GM23338 (cell line): ENCODE data around the gene NEDD4. TPM values are rescaled to one million over a fixed set of nuclear protein-coding genes. Genes with fewer than 3 reads are reported as not detected.

Source experiments
- ATAC-seq: fragments of 200-7000 bp; cut with Tn5 transposase; 3 replicates; pipeline ENCODE4 v1.9.1; 2020
- DNase-seq: peaks from one replicate; pipeline ENCODE4 v3.0.0-alpha.2; 2015; ENCODE audit warnings: low spot score
- H2AFZ ChIP-seq: fragments of 200-600 bp; sonication (generic); 2 replicates; pipeline ENCODE4 v1.8.0; 2016; ENCODE audit warnings: antibody characterized with exemption, mild to moderate bottlenecking, moderate library complexity
- H3F3A ChIP-seq: fragments of 200-600 bp; sonication (generic); replicated peaks from 2 replicates; pipeline ENCODE4 v1.8.0; 2017; ENCODE audit warnings: antibody characterized with exemption, mixed run types, low read depth
- H3K27ac ChIP-seq: fragments of 200-600 bp; sonication (generic); 2 replicates; pipeline ENCODE4 v1.6.1; 2016; ENCODE audit warnings: low read depth
- H3K27me3 ChIP-seq: fragments of 200-600 bp; sonication (generic); 2 replicates; pipeline ENCODE4 v1.8.0; 2016; ENCODE audit warnings: mild to moderate bottlenecking, mixed run types, moderate library complexity; ENCODE audit not compliant: insufficient read depth
- H3K36me3 ChIP-seq: fragments of 200-600 bp; sonication (generic); 2 replicates; pipeline ENCODE4 v1.8.0; 2016; ENCODE audit warnings: mild to moderate bottlenecking; ENCODE audit not compliant: insufficient read depth
- H3K4me1 ChIP-seq: fragments of 200-600 bp; sonication (generic); 2 replicates; pipeline ENCODE4 v1.8.0; 2016; ENCODE audit warnings: mild to moderate bottlenecking, moderate library complexity; ENCODE audit not compliant: insufficient read depth
- H3K4me2 ChIP-seq: fragments of 200-600 bp; sonication (generic); 2 replicates; pipeline ENCODE4 v1.7.1; 2017; ENCODE audit warnings: mixed run types
- H3K4me3 ChIP-seq: fragments of 200-600 bp; sonication (generic); 2 replicates; pipeline ENCODE4 v1.6.1; 2016; ENCODE audit warnings: mixed run types
- H3K79me2 ChIP-seq: fragments of 200-600 bp; sonication (generic); replicated peaks from 2 replicates; pipeline ENCODE4 v1.8.0; 2017; ENCODE audit warnings: mild to moderate bottlenecking; ENCODE audit not compliant: insufficient read depth
- H3K9me2 ChIP-seq: fragments of 200-600 bp; sonication (generic); 2 replicates; pipeline ENCODE4 v1.8.0; 2017; ENCODE audit not compliant: insufficient read depth
- H4K20me1 ChIP-seq: fragments of 200-600 bp; sonication (generic); replicated peaks from 2 replicates; pipeline ENCODE4 v1.8.0; 2017; ENCODE audit warnings: mild to moderate bottlenecking; ENCODE audit not compliant: insufficient read depth
- H3K27ac Mint-ChIP-seq: 2 replicates; pipeline ENCODE4 v1.8.0; 2020; ENCODE audit warnings: inconsistent platforms, mild to moderate bottlenecking, moderate library complexity, mixed read lengths
- H3K27me3 Mint-ChIP-seq: 3 replicates; pipeline ENCODE4 v1.8.0; 2022; ENCODE audit warnings: low read depth, mild to moderate bottlenecking, moderate library complexity, mixed read lengths, inconsistent platforms; ENCODE audit not compliant: insufficient read depth, poor library complexity
- H3K36me3 Mint-ChIP-seq: 3 replicates; pipeline ENCODE4 v1.8.0; 2021; ENCODE audit warnings: low read depth, mild to moderate bottlenecking, inconsistent platforms, moderate library complexity, mixed read lengths
- H3K4me1 Mint-ChIP-seq: 3 replicates; pipeline ENCODE4 v1.8.0; 2020; ENCODE audit warnings: mild to moderate bottlenecking, inconsistent platforms, mixed read lengths
- H3K4me3 Mint-ChIP-seq: 3 replicates; pipeline ENCODE4 v1.8.0; 2021; ENCODE audit warnings: moderate library complexity, mild to moderate bottlenecking, inconsistent platforms, mixed read lengths
- H3K9me3 Mint-ChIP-seq: 3 replicates; pipeline ENCODE4 v1.8.0; 2020; ENCODE audit warnings: moderate library complexity, mild to moderate bottlenecking, inconsistent platforms, mixed read lengths
- CTCF ChIP-seq, 2 experiments: fragments of 200-600 bp in 1 of 2; sonication (generic) in 1 of 2; conservative IDR thresholded peaks; 2 replicates each; pipeline versions ENCODE4 v1.5.1 to v1.6.1; 2016 to 2017; ENCODE audit warnings: antibody characterized with exemption in 2 of 2, low read depth in 2 of 2, mild to moderate bottlenecking in 2 of 2, moderate library complexity in 1 of 2
- EZH2 ChIP-seq: fragments of 200-600 bp; sonication (generic); IDR thresholded peaks from one replicate; pipeline ENCODE4 v1.8.0; 2017; ENCODE audit warnings: antibody characterized with exemption, mild to moderate bottlenecking, low read depth; ENCODE audit not compliant: unreplicated experiment
- EZH2phosphoT487 ChIP-seq: fragments of 200-600 bp; sonication (generic); IDR thresholded peaks from one replicate; pipeline ENCODE4 v1.8.1; 2018; ENCODE audit warnings: antibody characterized with exemption; ENCODE audit not compliant: unreplicated experiment
- JUNB ChIP-seq: IDR thresholded peaks from one replicate; pipeline ENCODE4 v1.6.1; 2016; ENCODE audit warnings: antibody characterized with exemption; ENCODE audit not compliant: unreplicated experiment
- NANOG ChIP-seq: IDR thresholded peaks from 2 replicates; pipeline ENCODE4 v1.6.1; 2016; ENCODE audit warnings: antibody characterized with exemption, borderline replicate concordance
- POLR2AphosphoS5 ChIP-seq: IDR thresholded peaks from 2 replicates; pipeline ENCODE4 v1.6.1; 2016; ENCODE audit warnings: antibody characterized with exemption, low read depth
- REST ChIP-seq: IDR thresholded peaks from one replicate; pipeline ENCODE4 v1.6.1; 2018; ENCODE audit warnings: antibody characterized with exemption; ENCODE audit not compliant: unreplicated experiment
- STAT1 ChIP-seq: IDR thresholded peaks from one replicate; pipeline ENCODE4 v1.6.1; 2016; ENCODE audit warnings: antibody characterized with exemption; ENCODE audit not compliant: unreplicated experiment
- ZNF114 ChIP-seq: fragments of 250-450 bp; sonication (Bioruptor Pico); IDR thresholded peaks from 2 replicates; pipeline ENCODE4 v1.5.0; 2020; ENCODE audit warnings: mild to moderate bottlenecking, moderate library complexity
- ZNF462 ChIP-seq: fragments of 250-450 bp; sonication (Bioruptor Pico); IDR thresholded peaks from 2 replicates; pipeline ENCODE4 v1.5.0; 2020; ENCODE audit warnings: mild to moderate bottlenecking, moderate library complexity
- polyA plus RNA-seq: library from polyadenylated mRNA; unstranded; fragments of >200 nt; fragmentation: Nextera tagmentation; extraction: Ambion mirVana; gene quantifications from 2 replicates; pipeline ENCODE4 v1.2.1, GENCODE V29; 2016
- total RNA-seq: library from RNA; depleted of rRNA; stranded (reverse); fragments of >200 nt; shearing (Covaris generic); gene quantifications from 2 replicates; pipeline ENCODE4 v1.2.3, GENCODE V29; 2014
- TF ChIP-seq, protein P1 (sequence below): IDR thresholded peaks from 2 replicates; pipeline ENCODE4 v1.6.1; 2016; ENCODE audit warnings: antibody characterized with exemption

NEDD4 gene
- total and polyA plus RNA-seq, 2 experiments from 2014 or later: 2.1 to 7.2 TPM

- TF ChIP-seq ZNF462 (CRISPR knock-in tag): no peak
- TF ChIP-seq, protein P1, sequence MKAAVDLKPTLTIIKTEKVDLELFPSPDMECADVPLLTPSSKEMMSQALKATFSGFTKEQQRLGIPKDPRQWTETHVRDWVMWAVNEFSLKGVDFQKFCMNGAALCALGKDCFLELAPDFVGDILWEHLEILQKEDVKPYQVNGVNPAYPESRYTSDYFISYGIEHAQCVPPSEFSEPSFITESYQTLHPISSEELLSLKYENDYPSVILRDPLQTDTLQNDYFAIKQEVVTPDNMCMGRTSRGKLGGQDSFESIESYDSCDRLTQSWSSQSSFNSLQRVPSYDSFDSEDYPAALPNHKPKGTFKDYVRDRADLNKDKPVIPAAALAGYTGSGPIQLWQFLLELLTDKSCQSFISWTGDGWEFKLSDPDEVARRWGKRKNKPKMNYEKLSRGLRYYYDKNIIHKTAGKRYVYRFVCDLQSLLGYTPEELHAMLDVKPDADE: no peak
- no peak for TF ChIP-seq EZH2
Measured at GRCh38 chr15:55909036-55909811, 84.2 kb downstream of the NEDD4 start (continued).

GRCh38 chr15:55907797-55908196, 85.6 kb downstream of the NEDD4 start:
- DNase-seq: no peak
- H3K27me3 Mint-ChIP-seq: no peaks in the 10 kb centered on the region
- TF ChIP-seq STAT1 (no peak), EZH2phosphoT487 (no peak), ZNF114 (CRISPR knock-in tag) (no peak), JUNB (no peak), REST (no peak), NANOG (no peak), CTCF (conservative IDR thresholded peaks at IDR 0.05; ENCODE audit: low read depth in 2 of 2) (no peak), POLR2AphosphoS5 (no peak)
- TF ChIP-seq, protein P1: no peak

More at GRCh38 chr15:55907797-55908196, 85.6 kb downstream of the NEDD4 start:
- no peaks in the 10 kb centered on the region for H3K4me1 Mint-ChIP-seq
- Histone ChIP-seq H3K4me1 (no peaks in the 10 kb centered on the region), H3K9me2 (no peaks in the 10 kb centered on the region), H2AFZ (no peak overlapping the region), H3K4me2 (no peak overlapping the region), H3K79me2 (no peaks in the 10 kb centered on the region), H3K27me3 (no peaks in the 10 kb centered on the region), H3F3A (no peaks in the 10 kb centered on the region), H3K4me3 (no peak overlapping the region), H3K27ac (no peak overlapping the region), H3K36me3 (no peaks in the 10 kb centered on the region), H4K20me1 (no peaks in the 10 kb centered on the region)
- no peaks in the 10 kb centered on the region for H3K36me3 Mint-ChIP-seq
- H3K4me3 Mint-ChIP-seq: no peak overlapping the region
- H3K9me3 Mint-ChIP-seq: no peaks in the 10 kb centered on the region
- no peak for ATAC-seq
- H3K27ac Mint-ChIP-seq: no peak overlapping the region
